Lung microvascular endothelial cell (primary cell): Measurements from ENCODE around the gene TP53AIP1. TPM values are rescaled to one million over a fixed set of nuclear protein-coding genes. Genes with fewer than 3 reads are reported as not detected.

Source experiments
- DNase-seq, 2 donors: peaks; one replicate each; pipeline versions ENCODE4 v3.0.0 to v3.0.0-alpha.2; 2010; ENCODE audit warnings: low read depth in 2 of 2
- total RNA-seq: library from RNA; depleted of rRNA; stranded (reverse); fragments of >200 nt; gene quantifications from 2 replicates; pipeline ENCODE4 v1.2.1, GENCODE V29; 2014

Gene TP53AIP1, protein sequence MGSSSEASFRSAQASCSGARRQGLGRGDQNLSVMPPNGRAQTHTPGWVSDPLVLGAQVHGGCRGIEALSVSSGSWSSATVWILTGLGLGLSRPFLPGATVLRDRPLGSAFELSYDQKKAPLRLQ
- total RNA-seq: not detected in 2 replicates

DNA sequence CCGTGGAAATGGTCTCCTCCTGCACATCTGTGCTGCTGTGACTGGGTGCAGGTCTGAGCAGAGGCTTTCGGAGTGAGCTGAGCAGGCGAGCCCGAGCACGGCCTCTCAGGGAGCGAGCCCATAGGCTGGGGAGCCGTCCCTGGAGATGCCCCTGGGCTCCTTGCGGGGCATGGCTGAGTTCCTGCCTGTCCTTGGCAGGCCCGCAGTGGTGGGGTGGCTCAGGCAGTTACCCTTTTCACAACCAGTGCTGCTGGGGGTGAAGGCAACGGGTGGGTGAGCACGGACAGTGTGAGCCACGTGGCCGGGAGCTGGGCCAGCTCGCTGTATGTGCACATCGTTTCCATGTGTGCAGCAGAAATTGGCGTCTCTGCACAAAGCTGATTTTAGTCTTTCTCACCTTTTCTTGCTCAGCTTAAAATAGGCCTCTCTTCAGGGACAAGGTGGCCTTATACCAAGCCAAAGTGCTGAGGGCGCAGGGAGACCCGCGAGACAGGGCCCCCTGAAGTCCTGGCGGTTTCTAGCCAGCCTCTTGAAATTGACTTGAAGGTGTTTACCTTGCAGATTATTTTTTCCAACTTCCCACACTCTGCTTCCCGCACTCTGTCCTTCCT lies at the start of gene TP53AIP1:
Gene TP53AIP1 (minus strand): TSS at position 55 of the 611 bp plus-strand sequence. CDS start 5,053 bp downstream, outside the sequence.
- DNase-seq: no peak

GRCh38 chr11:128988242-128988970 lies 45.7 kb upstream of the TP53AIP1 start:
- DNase-seq: no peak

DNA sequence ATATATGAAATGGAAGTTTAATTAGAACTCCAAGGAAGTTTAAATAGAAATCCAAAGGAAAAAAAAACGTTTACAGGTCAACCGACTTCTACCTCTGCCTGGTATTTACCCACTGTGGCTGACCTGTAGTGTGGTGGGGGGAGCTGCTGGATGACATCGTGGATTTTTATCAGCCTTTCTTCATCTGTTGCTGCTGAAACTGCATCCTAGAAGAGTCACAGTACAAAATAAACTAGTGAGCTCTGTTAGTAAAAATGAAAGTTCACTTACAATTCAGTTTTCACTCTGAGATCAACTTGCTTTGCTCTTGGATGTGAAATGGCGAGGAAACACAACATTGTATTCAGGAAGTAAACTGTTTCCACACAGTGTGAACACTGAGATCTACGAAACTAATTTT lies 43.2 kb upstream of the TP53AIP1 start:
- DNase-seq: peak in 1 of 2 donors; percentile 3

DNA sequence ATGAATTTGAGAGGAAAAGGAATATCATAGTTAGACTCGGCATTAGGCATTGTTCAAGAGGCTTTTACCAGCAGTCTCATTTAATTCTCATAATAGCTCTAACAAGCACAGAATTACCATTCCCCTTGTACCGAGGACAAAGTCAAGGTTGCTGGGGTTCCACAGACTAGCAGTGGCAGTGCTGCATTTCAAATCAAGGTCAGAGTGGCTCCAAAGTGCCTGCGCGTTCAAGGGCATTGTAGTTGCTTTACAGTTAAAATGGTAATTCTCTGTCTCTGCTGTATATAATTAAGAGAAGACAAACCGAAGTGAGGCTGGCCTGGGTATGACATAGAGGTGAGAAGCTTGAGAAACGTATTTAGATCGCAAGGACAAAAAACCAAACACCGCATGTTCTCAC lies 40.4 kb upstream of the TP53AIP1 start:
- DNase-seq: no peak

DNA sequence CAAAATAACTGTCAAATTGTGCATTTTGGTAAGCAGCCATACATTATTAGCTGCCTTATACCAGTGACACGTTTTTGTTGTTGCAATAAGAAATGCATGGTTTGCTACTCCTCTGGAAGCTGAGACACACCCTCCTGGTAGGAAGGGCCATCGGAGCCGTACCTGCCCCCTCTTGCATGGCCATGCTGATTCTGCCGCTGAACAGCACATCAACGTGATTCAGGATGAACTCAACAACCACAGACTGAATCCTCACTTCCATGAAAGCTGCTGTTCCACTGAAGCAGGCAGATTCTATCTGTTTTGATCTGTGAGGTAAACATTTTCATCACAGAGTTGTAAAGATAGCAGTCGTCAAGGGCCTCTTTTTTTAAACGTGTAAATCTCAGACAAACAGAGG lies 38.6 kb upstream of the TP53AIP1 start:
- no peak for DNase-seq

GRCh38 chr11:128970598-128971190 lies 28.0 kb upstream of the TP53AIP1 start:
- no peak for DNase-seq

- DNase-seq: no peak
Observed at GRCh38 chr11:128968916-128969315, 26.2 kb upstream of the TP53AIP1 start.

- no peak for DNase-seq
Observed at GRCh38 chr11:128967578-128967977, 24.9 kb upstream of the TP53AIP1 start.

DNA sequence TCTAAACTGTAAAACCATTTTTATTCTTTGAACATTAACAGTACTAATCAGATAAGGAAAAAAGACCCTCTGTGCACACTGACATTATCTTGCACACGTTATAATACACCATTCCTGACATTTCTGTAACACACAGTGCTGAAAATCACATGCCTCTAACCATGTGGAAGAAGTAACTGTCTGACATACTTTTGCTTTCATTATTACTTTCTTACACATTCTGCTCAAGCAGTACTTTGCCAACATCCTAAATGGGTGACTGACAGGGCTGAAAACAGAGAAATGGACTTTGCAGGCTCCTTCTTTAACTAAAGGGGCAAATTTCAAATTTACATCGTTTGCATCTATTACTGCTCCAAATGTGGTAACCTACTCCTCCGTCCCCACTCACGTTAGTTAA lies 22.8 kb upstream of the TP53AIP1 start:
- peak in 1 of 2 donors; percentile 16 for DNase-seq

DNA sequence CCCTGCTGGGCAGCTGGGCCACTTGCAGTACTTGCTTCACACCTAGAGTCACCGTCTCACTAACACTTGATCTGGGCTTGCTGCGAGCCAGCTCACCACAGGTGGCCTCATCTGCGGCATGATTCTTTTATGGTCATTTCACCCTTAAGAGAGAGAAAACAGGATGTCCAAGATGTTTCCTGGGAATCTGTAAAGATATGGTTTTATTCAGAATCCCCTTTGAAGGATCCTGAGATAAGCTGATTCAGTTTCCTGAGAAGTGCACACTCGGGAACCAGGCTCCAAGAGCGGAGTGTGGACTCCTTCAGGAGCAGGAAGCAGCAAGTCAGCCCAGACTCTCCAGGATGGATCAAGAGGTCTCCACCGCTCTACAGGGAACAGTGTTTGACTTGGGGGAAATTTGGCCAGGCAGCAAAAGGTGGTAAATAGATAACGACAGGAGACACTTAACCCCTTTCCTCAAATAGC lies 21.8 kb upstream of the TP53AIP1 start:
- DNase-seq: peak in 1 of 2 donors; percentile 81

GRCh38 chr11:128963744-128964325 lies 21.2 kb upstream of the TP53AIP1 start:
- DNase-seq: no peak

GRCh38 chr11:128962896-128963295 lies 20.2 kb upstream of the TP53AIP1 start:
- no peak for DNase-seq

DNA sequence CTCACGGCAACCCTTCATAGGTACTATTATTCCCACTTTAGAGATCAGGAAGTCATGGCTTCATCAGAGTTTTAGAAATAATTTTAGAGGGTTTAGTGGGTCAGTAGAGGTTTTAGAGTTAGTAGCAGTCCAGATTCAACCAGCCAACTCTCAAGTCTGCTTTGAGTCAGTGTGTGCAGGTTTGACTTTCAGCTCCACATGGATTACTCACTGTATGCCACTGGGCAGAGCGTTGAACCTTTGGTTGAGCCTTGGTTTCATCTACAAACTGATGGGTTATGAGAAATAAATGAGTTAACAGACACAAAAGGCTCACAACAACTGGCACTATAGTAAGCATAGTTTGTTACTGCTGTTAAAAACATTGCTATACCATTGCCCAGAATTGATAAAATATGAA lies 19.0 kb upstream of the TP53AIP1 start:
- DNase-seq: no peak

- no peak for DNase-seq
Observed at GRCh38 chr11:128957202-128957482, 14.5 kb upstream of the TP53AIP1 start.

DNA sequence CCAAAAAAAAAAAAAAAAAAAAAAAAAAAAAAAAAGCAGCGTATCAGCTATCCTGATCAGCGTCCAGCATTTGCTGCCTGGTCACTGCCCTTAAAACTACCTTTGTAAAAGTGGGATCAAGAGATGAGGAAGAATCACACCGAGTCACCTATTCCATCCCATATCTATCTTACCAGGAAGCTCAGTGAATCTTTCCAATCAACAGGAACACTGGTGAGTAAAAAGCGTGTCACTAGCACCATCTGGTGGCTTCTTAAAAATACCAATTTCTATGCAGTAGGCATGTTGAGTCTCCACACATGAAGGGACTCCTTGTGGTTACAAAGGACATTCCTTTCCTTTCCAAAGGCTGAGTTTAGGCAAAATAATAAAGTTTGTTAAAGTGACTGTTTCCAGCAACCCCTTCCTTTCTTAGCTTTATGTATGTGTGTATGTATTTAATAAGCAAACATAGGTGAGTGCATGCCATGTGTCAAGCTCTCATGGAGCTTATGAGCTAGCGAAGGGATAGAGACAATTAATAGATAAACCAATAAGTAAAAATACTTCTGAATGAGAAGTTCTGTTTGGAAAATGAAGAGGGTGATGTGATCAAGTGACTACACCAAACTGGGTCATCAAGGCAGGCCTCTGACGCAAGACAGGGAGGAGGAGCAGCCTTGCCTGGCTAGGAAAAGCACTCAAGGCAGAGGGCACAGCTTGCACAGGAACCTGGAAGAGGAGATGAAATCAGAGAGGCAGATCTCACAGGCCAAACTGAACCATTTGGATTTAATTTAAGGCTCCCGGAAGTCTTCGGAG lies 13.9 kb upstream of the TP53AIP1 start:
- peak; percentile 76 to 80 for DNase-seq

GRCh38 chr11:128955636-128956035 lies 13.0 kb upstream of the TP53AIP1 start:
- no peak for DNase-seq

DNA sequence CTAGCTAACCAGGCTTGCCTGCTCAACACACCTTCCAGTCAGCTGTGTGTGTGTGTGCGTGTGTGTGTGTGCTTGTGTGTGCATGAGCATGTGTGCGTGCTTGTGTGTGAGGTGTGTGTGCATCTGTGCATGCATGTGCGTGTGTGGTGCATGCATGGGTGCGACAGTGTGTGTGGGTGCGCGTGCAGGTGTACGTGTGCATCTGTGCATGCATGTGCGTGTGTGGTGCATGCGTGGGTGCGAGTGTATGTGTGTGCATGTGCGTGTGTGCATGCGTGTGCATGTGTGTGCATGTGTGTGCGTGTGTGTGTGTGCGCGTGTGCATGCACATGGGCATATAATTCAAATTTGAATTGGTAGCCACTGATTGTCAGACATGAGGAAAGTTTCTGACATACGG lies 10.5 kb upstream of the TP53AIP1 start:
- DNase-seq: no peak

GRCh38 chr11:128949791-128950454 lies 7.3 kb upstream of the TP53AIP1 start:
- DNase-seq: no peak

DNA sequence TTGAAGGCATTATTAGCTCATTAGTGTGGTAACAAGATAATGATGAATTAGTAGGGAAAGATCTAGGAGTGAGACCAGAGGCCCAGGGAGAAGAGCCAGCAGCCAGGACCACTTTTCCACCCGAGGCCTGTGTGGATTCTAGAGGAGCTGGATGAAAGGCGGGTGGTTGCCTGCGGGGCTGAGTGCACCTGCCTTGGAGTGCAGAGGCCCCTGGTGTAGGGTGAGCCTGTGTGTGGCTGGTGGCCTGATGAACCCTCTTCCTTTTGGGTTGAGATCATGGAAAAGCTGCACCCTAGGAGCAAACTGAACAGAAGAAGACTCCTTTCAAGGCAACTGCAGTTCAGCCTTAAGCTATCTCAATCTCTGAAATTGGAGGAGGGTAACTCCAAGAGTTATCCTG lies 5.9 kb upstream of the TP53AIP1 start:
- DNase-seq: peak in 1 of 2 donors; percentile 34

- no peak for DNase-seq
Observed at GRCh38 chr11:128947773-128948172, 5.1 kb upstream of the TP53AIP1 start.

GRCh38 chr11:128946648-128947047 lies 4.0 kb upstream of the TP53AIP1 start:
- no peak for DNase-seq
